Bronchial epithelial cell (primary cell): ENCODE data around the gene SEMA3C. TPM values are rescaled to one million over a fixed set of nuclear protein-coding genes. Genes with fewer than 3 reads are reported as not detected.

Experiments
- DNase-seq: peaks from one replicate; pipeline ENCODE4 v3.0.0-alpha.2; 2010; ENCODE audit warnings: low read depth
- FAIRE-seq: peaks from 2 replicates; lab custom pipeline; 2011; peaks lifted over from hg19 to GRCh38; lab: Jason Lieb, UNC
- H3K27me3 ChIP-seq: 2 replicates; pipeline ENCODE4 v1.5.1; 2011; ENCODE audit warnings: low read length; ENCODE audit not compliant: control insufficient read depth, insufficient read depth
- H3K36me3 ChIP-seq: 2 replicates; pipeline ENCODE4 v1.5.1; 2011; ENCODE audit warnings: low read length; ENCODE audit not compliant: control insufficient read depth, insufficient read depth
- H3K4me3 ChIP-seq: 2 replicates; pipeline ENCODE4 v1.5.1; 2011; ENCODE audit warnings: mild to moderate bottlenecking, low read depth, low read length, control low read depth
- total RNA-seq: library from RNA; depleted of rRNA; stranded (reverse); fragments of >200 nt; gene quantifications from 2 replicates; pipeline ENCODE4 v1.2.1, GENCODE V29; 2014
- TF ChIP-seq, protein P1 (sequence below): IDR thresholded peaks from 2 replicates; pipeline ENCODE4 v1.5.1; 2011; ENCODE audit warnings: mild to moderate bottlenecking, moderate library complexity, low read length, control low read depth, inconsistent platforms; ENCODE audit not compliant: insufficient read depth, severe bottlenecking

Gene SEMA3C
- total RNA-seq, 1 donor from 2014 or later: 178 TPM

DNA sequence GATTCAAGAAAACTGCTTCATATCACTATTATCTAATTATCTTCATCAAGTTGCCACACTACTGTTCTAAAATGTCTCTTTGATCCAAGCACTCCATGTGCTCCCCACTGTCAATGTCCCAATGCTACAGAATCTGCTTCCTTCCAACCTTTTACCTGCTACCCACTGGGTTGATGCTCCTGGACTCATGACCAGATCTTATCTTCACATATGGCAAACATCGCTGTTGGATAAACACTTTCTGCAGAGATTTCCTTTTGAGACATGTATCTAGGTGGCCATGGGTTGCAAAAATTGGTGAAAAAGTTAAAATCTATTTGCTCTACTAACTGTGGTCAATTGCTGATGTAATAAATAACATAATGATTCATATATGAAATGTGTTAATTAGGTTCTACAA is 24.5 kb upstream of the SEMA3C start:
- no peak for FAIRE-seq
- peak; percentile 25 for DNase-seq
- H3K27me3 ChIP-seq: no peaks in the 10 kb centered on the region
- H3K36me3 ChIP-seq: no peaks in the 10 kb centered on the region
- TF ChIP-seq, protein P1, sequence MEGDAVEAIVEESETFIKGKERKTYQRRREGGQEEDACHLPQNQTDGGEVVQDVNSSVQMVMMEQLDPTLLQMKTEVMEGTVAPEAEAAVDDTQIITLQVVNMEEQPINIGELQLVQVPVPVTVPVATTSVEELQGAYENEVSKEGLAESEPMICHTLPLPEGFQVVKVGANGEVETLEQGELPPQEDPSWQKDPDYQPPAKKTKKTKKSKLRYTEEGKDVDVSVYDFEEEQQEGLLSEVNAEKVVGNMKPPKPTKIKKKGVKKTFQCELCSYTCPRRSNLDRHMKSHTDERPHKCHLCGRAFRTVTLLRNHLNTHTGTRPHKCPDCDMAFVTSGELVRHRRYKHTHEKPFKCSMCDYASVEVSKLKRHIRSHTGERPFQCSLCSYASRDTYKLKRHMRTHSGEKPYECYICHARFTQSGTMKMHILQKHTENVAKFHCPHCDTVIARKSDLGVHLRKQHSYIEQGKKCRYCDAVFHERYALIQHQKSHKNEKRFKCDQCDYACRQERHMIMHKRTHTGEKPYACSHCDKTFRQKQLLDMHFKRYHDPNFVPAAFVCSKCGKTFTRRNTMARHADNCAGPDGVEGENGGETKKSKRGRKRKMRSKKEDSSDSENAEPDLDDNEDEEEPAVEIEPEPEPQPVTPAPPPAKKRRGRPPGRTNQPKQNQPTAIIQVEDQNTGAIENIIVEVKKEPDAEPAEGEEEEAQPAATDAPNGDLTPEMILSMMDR: no peak
- H3K4me3 ChIP-seq: no peak overlapping the region

DNA sequence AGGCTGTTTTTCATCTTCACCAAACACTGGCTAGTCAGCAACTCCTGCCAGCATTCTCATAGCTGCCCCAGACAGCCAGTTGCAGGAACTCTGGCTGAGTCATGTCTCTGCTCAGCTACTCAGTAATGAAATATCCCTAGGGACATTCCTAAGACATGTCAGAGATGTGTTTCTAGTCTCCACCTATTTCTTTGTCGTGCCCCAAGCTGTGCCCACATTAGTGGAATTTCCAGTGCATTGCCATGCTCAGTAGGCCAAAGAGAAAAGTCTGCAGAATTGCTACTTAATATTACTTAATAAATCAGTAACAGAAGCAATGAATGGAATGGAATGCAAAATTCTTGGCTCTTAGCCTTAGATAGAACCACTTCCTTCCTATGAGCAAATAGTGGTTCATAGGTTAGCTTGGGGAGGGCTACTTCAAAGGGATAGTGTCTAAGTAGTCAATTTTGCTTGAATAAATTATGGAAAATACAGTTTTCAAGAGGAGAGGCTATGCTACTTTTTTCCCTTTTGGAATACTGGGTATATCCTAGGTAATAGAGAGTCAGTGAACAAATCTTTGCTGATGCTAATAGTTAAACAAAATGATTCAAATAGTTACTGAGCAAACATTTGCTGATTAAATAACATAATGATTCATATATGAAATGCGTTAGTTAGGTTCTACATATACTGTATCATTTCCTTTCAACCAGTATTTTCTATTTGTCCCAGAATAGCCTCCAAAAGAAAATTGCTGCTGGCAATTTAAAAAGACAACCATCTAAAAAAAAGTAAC is 23.6 kb upstream of the SEMA3C start:
- FAIRE-seq (peak; percentile 40), DNase-seq (peak; percentile 100)
- H3K27me3 ChIP-seq: no peaks in the 10 kb centered on the region
- H3K4me3 ChIP-seq: no peak overlapping the region
- no peaks in the 10 kb centered on the region for H3K36me3 ChIP-seq
- TF ChIP-seq, protein P1: no peak

DNA sequence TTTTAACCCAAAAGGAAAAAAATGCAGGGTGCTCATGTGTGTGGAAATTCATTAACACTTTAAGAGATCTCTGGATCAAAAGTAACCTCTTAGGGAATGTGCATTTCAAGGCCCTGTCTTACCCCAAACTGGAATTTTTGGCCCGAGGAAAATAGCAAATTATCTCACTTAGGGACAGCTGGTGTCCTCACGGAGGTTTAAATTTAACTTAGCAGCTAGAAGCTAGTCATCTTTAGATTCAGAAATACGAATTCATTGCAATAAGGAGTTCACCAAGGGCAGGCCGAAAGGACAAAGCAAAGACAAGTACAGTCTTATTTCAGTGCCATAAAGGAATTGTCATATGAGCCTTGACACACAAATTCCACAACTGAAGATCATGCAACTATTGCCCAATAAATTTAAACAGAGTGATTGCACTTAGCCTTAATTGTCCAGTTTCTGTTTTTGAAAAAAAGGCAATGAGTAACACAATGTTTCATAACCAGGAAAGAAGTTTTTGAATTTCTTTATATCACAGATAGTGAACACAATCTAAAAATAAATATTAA is 22.4 kb upstream of the SEMA3C start:
- no peak for FAIRE-seq
- TF ChIP-seq, protein P1: no peak
- H3K27me3 ChIP-seq: no peaks in the 10 kb centered on the region
- H3K4me3 ChIP-seq: no peak overlapping the region
- peak; percentile 99 for DNase-seq
- H3K36me3 ChIP-seq: no peaks in the 10 kb centered on the region

DNA sequence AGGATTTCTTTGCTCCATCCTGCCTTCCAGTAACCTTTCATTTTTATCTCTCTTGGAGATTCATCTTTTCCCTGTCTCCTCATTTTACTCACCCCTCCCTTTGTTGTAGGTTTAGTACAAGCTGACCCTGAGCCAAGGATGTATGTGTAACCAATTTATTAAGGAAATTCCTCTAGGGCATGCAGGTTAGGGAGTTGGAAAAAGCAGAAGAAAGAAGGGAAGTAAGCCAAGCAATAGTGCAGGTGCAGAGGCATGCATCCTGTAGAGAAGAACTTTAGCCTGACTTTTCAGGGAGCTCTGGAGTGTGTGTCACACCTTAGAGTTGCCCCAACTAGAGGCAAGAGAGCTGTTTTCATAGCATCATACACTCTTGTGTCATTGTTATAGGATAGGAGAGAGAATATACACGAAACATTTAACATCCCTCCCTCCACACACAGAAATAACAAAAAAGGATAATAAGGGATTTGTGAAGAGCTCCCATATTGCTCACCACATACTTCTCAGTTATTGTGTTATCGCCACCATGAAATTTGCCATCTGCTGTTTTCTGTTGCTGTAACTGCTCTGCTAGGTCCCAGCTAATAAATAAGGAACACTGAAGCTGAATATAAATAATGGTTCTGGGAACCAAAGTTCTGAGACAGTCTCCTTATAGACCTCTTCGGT is 21.8 kb upstream of the SEMA3C start:
- FAIRE-seq (no peak), DNase-seq (peak; percentile 82)
- Histone ChIP-seq H3K4me3 (no peak overlapping the region), H3K27me3 (no peaks in the 10 kb centered on the region), H3K36me3 (no peaks in the 10 kb centered on the region)
- TF ChIP-seq, protein P1: no peak

DNA sequence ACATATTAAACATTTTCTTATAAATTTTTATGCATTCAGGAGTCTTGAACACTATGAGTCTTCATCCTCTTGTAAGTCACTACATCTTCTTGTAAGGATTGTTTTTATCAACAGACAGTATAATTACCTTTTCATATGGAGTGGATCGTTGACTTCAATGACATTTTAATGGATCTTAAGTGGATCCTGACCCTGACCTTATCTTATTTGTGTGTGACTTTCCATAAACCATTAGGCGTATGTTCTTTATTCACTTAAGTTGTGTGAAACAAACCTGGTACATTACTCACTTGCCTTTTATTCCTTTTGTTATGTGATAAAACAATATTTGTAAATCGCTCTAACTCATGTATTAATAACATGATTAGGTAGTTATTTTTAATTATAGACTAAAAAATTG is 18.5 kb upstream of the SEMA3C start:
- FAIRE-seq: no peak
- Histone ChIP-seq H3K4me3 (no peak overlapping the region), H3K36me3 (no peaks in the 10 kb centered on the region), H3K27me3 (no peaks in the 10 kb centered on the region)
- DNase-seq: no peak
- TF ChIP-seq, protein P1: no peak
